GM19240 (cell line): ENCODE results near the gene TCEAL1.

Experiments used
- DNase-seq: peaks from one replicate; pipeline ENCODE4 v3.0.0; 2011; ENCODE audit warnings: low spot score; ENCODE audit not compliant: insufficient read length

The TCEAL1 gene

GRCh38 chrX:103678199-103678993 lies 49.6 kb downstream of the TCEAL1 start:
- no peak for DNase-seq
